ENCODE results near the gene STK16.

- TF ChIP-seq, protein P1, sequence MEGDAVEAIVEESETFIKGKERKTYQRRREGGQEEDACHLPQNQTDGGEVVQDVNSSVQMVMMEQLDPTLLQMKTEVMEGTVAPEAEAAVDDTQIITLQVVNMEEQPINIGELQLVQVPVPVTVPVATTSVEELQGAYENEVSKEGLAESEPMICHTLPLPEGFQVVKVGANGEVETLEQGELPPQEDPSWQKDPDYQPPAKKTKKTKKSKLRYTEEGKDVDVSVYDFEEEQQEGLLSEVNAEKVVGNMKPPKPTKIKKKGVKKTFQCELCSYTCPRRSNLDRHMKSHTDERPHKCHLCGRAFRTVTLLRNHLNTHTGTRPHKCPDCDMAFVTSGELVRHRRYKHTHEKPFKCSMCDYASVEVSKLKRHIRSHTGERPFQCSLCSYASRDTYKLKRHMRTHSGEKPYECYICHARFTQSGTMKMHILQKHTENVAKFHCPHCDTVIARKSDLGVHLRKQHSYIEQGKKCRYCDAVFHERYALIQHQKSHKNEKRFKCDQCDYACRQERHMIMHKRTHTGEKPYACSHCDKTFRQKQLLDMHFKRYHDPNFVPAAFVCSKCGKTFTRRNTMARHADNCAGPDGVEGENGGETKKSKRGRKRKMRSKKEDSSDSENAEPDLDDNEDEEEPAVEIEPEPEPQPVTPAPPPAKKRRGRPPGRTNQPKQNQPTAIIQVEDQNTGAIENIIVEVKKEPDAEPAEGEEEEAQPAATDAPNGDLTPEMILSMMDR (IDR thresholded peaks at IDR 0.05; ENCODE audit: poor library complexity): no peak
- TF ChIP-seq EZH2 (IDR thresholded peaks at IDR 0.05; ENCODE audit: borderline replicate concordance): no peak
Observed at GRCh38 chr2:219214786-219215185, 30.5 kb upstream of the STK16 start.

Data from hepatocyte (in vitro differentiated cells).